A549 (cell line): ENCODE results near the gene CCDC74A.

Experiments used
- CEBPB ChIP-seq, 2 experiments: fragments of >200 bp in 1 of 2; sonication (Bioruptor Twin) in 1 of 2; formaldehyde crosslinking in 1 of 2; IDR thresholded peaks; 2 replicates each; pipeline ENCODE4 v1.6.1; 2012 to 2016
- CHD2 ChIP-seq: fragments of 150-350 bp; IDR thresholded peaks from 2 replicates; pipeline ENCODE4 v1.6.1; 2014; ENCODE audit warnings: low read length; ENCODE audit not compliant: partially characterized antibody
- ESRRA ChIP-seq: fragments of 150-350 bp; IDR thresholded peaks from 2 replicates; pipeline ENCODE4 v1.6.1; 2014; ENCODE audit warnings: mild to moderate bottlenecking, low read length, borderline replicate concordance
- MYC ChIP-seq: IDR thresholded peaks from 2 replicates; pipeline ENCODE4 v1.6.1; 2012; ENCODE audit warnings: mild to moderate bottlenecking, inconsistent platforms, low read length, improper control_type of control experiment, borderline replicate concordance
- POLR2A ChIP-seq: IDR thresholded peaks from 2 replicates; pipeline ENCODE4 v1.6.1; 2012; ENCODE audit warnings: mild to moderate bottlenecking, low read length
- RNF2 ChIP-seq: fragments of 200-600 bp; sonication (generic); IDR thresholded peaks from 2 replicates; pipeline ENCODE4 v1.6.1; 2016; ENCODE audit warnings: low read depth, mild to moderate bottlenecking, antibody characterized with exemption, moderate library complexity, borderline replicate concordance
- SREBF2 ChIP-seq: fragments of 450-650 bp; IDR thresholded peaks from 2 replicates; pipeline ENCODE4 v1.6.1; 2014; ENCODE audit warnings: mild to moderate bottlenecking, moderate library complexity
- ZNF302 ChIP-seq: fragments of 250-450 bp; sonication (Bioruptor Pico); IDR thresholded peaks from 2 replicates; pipeline ENCODE4 v1.9.0; 2021; ENCODE audit warnings: inconsistent platforms, mild to moderate bottlenecking, moderate library complexity
- TF ChIP-seq, protein P1 (sequence below): fragments of >200 bp; sonication (Bioruptor Twin); formaldehyde crosslinking; IDR thresholded peaks from 3 replicates; pipeline ENCODE4 v1.5.1; 2016
- TF ChIP-seq, protein P2 (sequence below): fragments of 450-650 bp; IDR thresholded peaks from 2 replicates; pipeline ENCODE4 v1.6.1; 2014; ENCODE audit warnings: antibody characterized with exemption

DNA sequence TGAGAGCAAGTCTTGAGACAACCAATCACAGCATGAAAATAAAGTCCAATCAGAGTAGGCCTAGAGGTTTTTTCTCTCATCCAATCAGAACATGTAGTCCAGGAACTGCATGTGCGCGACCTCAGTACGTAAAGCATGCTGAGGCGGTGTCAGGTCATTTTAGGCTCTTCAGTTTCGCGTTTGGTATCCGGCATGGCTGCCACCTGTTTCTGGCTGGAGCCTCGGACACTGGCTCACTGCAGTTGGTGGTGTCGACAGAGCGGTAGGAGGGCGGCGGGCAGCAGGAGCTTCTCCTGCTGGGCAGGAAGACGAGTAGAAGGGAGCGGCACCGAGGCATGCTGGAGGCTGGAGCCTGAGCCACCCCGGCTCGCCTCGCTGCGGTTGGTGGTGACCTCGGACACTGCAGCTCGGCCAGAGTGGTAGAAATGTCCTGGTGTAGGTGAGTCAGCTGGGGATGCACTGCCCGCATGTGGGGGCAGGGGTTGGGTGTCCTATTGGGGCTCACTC is 15.8 kb downstream of the CCDC74A start:
- no peak for TF ChIP-seq RNF2
- no peak for TF ChIP-seq POLR2A
- TF ChIP-seq CEBPB (IDR thresholded peaks at IDR 0.05): no peak
- TF ChIP-seq, protein P1, sequence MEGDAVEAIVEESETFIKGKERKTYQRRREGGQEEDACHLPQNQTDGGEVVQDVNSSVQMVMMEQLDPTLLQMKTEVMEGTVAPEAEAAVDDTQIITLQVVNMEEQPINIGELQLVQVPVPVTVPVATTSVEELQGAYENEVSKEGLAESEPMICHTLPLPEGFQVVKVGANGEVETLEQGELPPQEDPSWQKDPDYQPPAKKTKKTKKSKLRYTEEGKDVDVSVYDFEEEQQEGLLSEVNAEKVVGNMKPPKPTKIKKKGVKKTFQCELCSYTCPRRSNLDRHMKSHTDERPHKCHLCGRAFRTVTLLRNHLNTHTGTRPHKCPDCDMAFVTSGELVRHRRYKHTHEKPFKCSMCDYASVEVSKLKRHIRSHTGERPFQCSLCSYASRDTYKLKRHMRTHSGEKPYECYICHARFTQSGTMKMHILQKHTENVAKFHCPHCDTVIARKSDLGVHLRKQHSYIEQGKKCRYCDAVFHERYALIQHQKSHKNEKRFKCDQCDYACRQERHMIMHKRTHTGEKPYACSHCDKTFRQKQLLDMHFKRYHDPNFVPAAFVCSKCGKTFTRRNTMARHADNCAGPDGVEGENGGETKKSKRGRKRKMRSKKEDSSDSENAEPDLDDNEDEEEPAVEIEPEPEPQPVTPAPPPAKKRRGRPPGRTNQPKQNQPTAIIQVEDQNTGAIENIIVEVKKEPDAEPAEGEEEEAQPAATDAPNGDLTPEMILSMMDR: no peak
- no peak for TF ChIP-seq ESRRA
- TF ChIP-seq ZNF302 (CRISPR knock-in tag): no peak
- TF ChIP-seq, protein P2, sequence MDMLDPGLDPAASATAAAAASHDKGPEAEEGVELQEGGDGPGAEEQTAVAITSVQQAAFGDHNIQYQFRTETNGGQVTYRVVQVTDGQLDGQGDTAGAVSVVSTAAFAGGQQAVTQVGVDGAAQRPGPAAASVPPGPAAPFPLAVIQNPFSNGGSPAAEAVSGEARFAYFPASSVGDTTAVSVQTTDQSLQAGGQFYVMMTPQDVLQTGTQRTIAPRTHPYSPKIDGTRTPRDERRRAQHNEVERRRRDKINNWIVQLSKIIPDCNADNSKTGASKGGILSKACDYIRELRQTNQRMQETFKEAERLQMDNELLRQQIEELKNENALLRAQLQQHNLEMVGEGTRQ: no peak
- TF ChIP-seq MYC: no peak
- TF ChIP-seq CHD2: no peak
- TF ChIP-seq SREBF2: no peak
